HFF-Myc (cell line): Measurements from ENCODE around the gene CST9L.

Experiments
- DNase-seq: peaks from one replicate; pipeline ENCODE4 v3.0.0-alpha.2; 2011; ENCODE audit warnings: low read depth; ENCODE audit errors: extremely low read depth
- H3K4me3 ChIP-seq: replicated peaks from 2 replicates; pipeline ENCODE4 v1.5.1; 2011; ENCODE audit warnings: low read depth, mild to moderate bottlenecking, control low read depth, low read length
- TF ChIP-seq, protein P1 (sequence below): IDR thresholded peaks from 2 replicates; pipeline ENCODE4 v1.5.1; 2012; ENCODE audit warnings: mild to moderate bottlenecking, low read depth, low read length, control low read depth; ENCODE audit errors: missing control alignments

CST9L gene

DNA sequence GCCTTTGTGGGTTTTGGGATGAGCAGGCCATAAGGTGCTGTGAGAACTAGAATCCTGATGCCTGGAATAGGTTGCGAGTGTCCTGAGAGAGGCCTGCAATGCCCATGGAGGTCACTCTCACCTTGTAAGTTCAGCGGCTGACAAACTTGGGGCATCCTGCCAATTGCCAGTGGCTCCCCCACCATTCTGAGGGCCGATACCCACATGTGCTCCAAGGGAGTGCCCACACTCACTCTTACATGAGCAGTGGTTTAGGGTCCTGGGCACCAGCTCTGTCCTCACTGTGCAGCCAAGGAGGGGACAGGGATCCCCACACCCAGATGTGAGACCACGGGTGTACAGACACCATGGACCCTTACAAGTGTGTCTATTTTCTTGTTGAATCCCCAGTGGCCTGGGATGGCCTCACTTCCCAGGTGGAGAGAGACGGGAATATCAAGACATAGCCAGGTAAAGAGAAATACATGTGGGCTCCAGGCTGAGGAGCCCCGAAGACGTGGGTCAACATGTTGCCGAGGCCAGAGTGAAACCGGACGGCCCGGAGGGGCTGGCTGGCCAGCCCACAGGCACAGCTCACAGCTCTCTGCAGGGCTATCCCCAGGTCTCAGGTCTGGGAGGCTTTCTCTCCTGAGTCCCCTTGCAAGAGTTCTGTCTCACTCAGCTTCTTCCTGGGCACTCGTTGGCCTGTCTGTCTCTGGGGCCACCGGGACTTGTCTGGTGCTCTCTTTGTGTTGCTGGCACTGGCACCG, 39.4 kb upstream of the CST9L start:
- TF ChIP-seq, protein P1, sequence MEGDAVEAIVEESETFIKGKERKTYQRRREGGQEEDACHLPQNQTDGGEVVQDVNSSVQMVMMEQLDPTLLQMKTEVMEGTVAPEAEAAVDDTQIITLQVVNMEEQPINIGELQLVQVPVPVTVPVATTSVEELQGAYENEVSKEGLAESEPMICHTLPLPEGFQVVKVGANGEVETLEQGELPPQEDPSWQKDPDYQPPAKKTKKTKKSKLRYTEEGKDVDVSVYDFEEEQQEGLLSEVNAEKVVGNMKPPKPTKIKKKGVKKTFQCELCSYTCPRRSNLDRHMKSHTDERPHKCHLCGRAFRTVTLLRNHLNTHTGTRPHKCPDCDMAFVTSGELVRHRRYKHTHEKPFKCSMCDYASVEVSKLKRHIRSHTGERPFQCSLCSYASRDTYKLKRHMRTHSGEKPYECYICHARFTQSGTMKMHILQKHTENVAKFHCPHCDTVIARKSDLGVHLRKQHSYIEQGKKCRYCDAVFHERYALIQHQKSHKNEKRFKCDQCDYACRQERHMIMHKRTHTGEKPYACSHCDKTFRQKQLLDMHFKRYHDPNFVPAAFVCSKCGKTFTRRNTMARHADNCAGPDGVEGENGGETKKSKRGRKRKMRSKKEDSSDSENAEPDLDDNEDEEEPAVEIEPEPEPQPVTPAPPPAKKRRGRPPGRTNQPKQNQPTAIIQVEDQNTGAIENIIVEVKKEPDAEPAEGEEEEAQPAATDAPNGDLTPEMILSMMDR, result no peak
- no peak overlapping the region for H3K4me3 ChIP-seq
- no peak for DNase-seq

DNA sequence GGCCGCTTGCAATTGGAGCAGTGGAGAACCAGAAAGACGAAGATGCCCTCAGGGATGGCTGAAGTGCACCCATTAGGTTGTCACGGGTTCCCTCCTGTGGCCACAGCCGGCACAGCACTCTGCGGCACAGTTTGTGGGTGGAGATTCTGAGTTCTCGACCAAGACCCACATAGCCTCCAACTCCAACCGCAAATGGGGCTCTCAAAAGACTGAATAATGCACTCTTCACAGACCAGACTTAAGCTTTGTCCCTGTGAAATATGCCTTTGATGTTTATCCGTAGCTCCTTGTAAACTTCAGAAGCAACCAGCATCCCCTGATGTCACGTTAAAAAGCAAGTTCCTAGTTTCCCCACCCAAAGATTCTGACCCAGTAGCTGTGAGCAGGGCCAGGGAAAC, 38.4 kb upstream of the CST9L start:
- peak; percentile 43 for DNase-seq
- H3K4me3 ChIP-seq, result no peak overlapping the region
- TF ChIP-seq, protein P1, result peak; percentile 91

DNA sequence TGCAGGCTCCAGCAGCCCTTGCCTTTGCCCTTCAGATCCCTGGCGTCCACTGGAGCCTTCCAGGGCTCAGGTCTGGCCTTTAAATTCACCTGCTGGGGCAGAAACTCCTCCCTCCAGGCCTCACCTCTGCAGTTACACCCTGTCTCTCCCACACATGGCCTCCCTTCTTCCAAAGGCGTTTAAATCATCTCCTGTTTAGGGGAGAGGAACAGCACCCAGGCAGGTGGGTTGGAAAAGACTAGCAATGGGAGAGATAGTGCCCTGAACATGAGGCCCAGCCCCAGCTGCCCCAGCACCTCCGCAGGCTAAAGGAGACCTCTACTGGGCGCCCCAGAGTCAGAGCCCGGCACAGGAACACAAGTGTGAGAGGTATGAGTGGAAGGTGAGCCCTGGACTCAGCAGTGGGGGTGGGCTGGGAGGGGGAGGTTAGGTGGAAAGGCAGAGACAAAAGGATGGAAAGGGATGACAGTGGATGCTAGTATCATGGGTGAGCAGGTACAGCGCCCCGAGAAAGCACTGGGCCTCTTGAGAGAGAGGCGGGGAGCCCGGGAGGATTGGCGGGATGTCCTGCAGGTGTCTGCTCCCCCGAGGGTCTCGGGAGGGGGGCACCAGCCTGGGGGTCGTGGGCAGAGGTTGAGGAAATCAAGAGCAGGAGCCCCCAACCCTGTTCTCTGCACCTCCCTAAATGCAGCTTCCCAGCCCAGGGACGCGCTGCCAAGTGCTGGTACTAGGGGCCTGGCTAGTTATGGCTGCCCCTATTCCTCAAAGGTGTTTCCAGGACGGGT, 37.8 kb upstream of the CST9L start, which contains the start of gene CST9:
Gene CST9 (minus strand): TSS at position 51 of the 785 bp plus-strand sequence. CDS start 53 bp downstream, outside the sequence.
- no peak within 1 kb of the TSS for H3K4me3 ChIP-seq
- DNase-seq, result no peak
- TF ChIP-seq, protein P1, result no peak

DNA sequence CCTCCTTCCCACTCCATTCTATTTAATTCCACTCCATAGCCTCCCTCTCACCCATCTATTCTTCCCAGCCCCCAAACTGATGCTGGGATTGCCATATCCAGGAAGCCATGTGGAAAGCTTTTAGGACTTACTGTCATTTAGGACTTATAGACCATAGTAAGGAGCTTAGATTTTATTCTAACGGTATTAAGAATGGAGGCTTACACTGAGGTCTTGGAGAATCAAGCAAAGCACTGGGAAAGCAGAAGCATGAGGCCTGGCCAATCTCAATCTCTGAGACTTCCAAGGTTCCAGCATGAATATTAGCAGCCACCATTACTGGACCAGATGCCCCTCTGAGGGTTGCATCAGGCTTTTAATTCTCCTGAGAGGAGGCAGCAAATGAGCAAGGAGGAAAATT, 36.0 kb upstream of the CST9L start:
- no peak overlapping the region for H3K4me3 ChIP-seq
- TF ChIP-seq, protein P1, result no peak
- no peak for DNase-seq

DNA sequence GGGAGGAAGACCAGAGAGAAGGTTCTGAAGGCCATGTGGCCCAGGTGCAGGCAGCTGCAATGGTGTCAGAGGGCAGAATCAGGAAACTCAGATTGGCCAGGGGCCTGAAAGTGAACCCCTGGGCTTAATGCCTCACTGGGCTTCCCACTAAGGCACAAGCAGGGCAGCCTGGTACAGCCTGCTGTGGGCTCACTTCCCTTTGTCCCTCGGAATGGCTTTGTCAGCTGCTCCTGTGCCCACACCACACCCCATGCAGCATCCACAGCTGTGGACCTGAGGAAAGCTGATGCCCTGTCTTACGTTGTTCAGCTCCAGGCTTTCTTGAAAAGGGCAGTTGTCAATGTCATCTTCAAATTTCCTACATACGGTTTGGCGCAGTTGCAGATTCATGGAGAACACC, 35.0 kb upstream of the CST9L start:
- no peak overlapping the region for H3K4me3 ChIP-seq
- no peak for DNase-seq
- TF ChIP-seq, protein P1, result no peak

DNA sequence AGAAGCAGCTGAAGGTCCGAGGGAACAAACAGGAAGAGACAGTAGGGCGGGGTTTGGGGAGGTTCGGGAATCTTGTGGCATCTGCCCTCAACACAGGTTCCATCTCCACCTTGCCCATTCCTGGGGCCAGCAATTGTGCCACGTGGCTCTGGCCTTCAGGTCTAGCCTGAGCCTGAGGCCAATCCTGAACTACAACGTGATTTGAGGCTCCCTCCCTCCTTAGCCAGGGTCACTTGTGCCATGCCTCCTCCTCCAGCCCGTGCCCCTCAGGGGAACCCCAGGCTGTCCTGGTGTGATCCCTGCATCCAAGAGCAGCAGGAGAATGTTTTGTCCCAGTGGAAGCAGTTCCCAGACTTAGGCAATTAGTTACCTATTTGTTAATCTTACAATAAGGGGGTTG, 34.4 kb upstream of the CST9L start:
- no peak for DNase-seq
- TF ChIP-seq, protein P1, result no peak
- no peak overlapping the region for H3K4me3 ChIP-seq
